GM21515 (cell line): Measurements from ENCODE around the gene IQSEC2.

Experiments used
- ATAC-seq: cut with Tn5 transposase; IDR thresholded peaks from one replicate; pipeline ENCODE4 v1.9.1; 2021; ENCODE audit not compliant: unreplicated experiment

Gene IQSEC2

DNA sequence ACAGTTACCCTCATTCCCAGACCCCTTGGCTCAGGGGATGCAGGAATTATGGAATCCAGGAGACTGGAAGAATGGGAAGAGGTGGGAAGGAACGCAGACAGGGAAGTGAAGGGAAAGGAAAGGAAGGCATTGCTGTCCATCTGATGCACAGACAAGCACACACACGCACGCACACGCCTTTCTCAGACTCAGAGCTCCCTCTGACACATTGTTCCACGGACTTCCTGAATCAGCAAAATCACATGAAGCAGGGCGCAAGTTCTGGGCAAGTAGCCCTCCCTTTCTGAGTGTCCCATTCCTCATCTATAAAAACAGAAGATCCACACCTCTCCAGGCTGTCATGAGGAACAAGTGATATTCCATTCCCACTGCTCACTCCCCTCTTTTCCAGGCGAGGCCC is 13.2 kb downstream of the IQSEC2 start:
- no peak for ATAC-seq

DNA sequence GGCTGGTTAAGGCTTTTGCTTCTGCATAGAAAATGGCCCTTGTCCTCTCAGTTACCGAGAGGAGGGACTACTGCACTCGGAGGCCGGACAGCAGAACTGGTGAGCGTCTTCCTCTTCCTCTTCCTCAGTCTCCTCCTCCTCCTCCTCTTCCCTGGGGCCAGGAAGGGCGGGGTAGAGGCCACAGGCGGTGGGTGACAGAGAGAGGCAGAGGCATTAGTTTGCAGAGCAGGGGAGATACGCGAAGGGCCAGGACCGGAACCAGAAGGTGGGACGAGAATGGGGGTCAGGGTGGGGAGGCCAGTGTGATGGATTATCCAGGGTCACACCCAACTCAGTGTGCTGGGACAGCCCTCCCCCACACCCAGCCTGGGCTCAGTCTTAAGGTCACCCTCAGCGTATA is 14.5 kb downstream of the IQSEC2 start:
- ATAC-seq = no peak

DNA sequence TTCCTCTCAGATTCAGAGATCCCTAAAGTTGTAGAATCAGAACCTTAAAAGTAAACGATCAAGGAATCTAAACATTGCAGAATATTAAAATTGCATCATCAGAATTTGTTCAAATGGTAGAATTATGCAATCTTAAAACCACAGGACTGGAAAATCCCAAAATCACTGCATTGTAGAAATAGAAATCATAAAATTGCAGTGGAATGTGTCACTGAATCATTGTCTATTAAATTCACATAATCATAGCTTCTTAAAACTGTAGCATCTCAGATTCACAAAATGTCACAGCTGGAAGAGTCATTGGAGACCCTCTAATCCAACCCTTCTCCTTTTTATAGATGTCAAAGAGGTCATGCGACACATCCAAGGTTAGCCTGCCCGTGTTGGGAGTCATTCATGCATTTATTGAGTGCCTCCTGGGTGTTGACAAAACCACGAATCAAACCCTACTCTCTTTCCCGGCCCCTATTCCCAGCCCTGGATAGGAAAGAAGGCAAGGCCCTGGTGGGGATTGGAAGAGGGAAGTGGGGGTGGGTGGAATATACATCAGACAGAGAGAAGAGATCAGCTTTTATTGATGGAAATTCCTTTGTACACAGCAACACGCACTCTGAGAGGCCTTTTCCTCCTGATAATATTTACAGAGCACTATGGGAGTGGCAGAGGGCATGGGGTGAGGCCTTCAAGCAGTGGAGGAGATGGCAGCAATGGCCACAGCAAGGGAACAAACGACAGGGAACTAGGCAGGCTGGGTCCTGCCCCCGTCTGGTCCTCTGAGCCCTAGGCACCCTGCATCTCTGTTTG is 15.4 kb downstream of the IQSEC2 start:
- ATAC-seq = no peak

DNA sequence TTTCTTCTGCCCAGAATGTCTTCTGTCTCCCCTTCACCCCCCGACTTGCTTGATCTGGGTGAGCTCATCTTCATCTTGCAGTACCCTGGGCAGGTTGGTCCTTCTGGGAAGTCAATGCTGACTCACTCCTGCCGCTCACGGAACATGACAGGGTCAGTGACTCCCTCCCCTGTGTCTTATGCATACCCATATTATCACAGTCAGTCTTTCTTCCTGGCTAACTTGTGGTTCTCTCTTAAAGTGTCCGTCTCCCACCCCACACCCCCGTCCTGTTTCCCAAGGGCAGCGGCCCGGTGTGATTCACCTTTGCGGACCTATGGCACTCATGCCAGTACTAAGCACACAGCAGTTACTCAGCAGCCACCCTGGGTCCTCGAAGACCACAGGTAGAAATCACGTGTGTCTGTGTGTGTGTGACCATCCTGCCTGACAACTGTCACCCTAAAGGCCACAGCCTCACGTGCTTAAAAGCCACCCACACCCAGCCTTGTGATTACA is 17.7 kb downstream of the IQSEC2 start:
- no peak for ATAC-seq

DNA sequence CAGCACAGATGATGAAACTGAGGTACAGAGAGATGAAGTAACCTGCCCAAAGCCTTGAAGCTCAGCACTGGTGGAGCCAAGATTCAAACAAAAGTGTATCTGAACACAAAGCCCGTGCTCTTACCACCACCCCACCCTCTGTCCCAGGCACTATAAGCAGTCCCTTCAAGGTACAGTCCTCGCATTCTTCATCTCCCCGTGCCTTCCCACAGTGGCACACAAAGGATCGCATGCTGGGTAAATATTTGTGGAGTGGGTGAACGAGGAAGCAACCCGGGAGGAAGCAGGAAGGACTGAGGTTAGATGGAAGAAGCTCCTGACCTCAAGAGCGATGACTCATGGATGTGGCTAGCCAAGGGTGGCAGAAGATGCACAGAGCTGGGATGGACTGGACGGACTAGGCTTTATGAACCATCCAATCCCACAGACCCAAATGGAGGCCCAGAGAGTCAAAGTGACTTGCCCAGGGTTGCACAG is 18.4 kb downstream of the IQSEC2 start:
- no peak for ATAC-seq

DNA sequence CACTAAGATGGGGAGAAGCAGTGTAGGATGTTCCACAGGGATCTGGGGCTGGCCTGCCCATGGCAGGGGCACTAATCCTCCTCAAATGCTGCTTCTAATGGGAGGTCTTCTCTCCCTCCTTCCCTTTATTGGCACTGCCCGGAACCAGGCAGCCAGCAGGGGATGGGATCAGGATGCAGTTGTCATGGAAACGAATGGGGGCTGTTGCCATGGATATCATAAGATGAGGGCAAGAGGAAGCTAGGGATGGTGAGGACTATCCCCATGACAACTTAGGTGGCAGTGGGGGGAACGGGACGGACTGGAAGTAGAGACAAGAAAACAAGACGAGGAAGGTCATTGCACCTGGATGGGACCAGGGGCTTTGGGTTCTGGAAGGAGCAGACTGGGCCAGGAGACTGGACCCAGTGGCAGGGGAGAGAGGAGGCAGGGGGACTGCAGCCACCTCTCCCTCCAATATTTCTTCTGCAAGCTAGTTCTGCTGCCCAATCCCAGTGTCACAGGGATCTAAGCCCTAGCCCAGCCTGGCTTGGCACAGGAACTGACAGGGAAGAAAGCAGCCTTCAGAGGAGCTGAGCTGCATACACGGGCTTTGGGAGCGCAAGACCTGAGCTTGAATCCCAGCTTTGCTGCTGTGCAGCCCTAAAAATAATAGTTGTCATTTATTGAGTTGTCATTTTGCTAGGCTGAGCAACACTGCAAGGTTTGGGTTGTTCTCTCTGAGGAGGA is 19.0 kb downstream of the IQSEC2 start:
- ATAC-seq = no peak

DNA sequence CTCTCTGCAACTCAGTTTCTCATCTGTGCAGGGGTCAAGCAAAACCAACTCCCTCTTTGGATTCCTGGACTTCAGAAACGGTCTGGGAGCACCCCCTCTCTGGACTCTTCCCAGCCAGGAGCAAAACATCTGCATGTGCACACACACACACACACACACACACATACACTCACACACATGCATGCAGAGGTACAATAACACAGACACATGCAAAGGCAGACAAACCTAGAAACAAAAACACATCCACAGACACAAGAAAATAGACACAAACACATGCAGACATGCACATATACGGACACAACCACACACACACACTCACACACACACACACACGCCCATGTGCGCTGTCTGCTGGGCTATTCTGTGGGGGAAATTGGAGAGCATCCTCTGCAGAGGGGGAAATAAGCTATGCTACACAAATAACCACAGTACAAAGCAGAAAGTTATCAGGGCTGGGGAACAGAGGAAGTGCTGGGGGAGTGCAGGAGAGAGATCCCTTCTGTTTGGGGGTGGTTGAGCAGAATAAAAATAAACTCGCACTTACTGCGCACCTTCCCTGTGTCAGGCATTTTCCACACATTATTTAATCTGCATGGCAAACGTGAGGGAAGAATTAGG is 19.9 kb downstream of the IQSEC2 start:
- ATAC-seq = no peak

DNA sequence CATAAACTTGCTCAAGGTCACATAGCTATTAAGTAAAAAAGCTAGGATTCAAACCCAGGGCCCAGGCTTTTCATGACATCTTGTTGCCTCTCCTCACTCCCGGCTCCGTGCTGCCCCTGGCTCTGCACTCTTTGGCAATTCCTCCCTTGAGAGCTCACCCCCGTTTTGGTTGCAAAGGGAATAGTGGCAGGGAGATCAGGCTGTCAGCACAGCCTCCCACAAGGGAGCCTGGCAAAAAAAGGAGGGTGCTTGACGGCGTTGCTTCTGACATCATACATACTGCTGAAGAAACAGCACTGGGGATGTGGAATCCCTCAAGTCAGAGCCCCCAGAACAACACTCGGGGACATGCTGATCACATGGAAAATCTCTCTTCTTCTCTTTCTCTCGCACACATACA is 20.5 kb downstream of the IQSEC2 start:
- ATAC-seq = no peak

DNA sequence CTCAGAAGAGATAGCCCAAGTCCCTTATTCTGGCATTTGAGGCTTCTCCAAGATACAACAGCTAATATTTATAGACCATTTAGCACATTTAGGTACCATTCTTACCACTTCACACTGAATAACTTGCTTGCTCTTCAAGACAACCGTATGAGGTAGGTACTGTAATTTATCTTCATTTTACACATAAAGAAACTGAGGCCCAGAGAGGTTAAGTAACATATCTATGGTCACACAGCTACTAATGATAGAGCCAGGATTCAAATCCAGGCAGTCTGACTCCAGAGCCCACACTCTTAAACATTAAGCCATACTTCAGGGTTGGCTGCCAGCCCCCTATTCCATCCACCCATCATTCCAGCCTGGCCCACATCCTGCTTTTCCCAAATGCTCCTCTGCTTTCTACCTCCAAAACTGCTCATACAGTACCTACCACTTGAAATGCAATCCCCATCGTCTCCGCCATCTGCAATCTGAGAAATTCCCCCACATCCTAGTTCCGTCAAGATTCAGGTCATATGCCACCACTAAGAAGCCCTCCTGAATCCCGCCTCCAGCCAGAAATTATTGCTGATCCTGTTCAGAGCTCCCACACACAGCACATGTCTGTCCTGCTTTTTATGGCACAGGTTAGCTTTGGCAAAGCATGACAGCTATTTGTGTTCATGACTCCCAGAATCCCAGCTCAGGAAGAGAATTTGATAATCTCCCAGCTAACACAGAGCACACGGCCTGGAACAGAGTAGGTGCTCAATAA is 23.5 kb downstream of the IQSEC2 start:
- ATAC-seq = no peak

DNA sequence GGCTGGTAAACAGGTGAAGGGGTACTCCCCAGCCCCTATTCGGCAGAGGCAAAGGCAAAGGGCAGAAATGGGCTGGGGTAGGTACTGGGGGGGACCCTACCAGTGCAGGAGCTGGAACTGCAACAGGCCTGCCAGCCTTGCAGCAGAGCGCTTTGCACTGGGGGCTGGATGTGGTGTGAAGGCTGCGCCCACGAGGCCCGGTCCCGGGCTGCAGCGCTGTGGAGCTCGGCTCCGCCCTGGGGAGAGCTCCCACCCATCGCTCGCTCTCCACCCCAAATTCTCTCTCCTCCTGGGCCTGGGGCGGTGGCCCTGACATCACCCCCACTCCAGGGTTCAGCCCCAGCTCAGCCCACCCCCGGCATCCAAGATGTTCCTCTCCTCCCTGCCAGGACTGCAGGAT is 24.2 kb downstream of the IQSEC2 start:
- no peak for ATAC-seq

DNA sequence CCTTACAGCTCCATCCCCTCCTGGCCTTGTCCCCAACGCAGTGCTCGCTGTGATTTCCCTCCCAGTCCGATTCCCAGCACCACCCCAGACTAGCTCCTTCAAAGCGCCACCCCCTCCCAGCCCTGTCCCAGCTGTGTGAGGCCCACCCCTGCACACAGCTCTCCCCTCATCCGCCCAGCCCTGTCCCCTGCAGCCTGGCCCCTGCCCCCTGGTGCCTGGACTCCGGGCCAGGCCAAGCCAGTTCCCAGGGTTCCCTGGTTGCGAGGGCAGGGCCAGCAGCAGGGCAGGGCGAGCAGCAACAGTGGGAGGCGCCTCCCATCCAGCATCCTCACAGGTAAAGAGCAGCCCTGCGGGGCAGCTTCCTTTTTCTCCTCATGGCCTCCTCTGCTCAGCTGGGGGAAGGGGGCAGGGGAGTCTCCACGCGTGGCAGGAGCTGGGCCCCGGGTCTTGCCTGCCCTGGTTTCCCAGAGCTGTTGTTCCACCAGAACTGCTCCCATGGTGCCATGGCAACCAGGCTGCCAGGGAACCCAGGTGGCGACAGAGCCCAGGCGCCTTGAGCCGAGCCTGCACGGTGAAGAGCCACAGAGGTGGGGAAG is 24.8 kb downstream of the IQSEC2 start:
- ATAC-seq = no peak

DNA sequence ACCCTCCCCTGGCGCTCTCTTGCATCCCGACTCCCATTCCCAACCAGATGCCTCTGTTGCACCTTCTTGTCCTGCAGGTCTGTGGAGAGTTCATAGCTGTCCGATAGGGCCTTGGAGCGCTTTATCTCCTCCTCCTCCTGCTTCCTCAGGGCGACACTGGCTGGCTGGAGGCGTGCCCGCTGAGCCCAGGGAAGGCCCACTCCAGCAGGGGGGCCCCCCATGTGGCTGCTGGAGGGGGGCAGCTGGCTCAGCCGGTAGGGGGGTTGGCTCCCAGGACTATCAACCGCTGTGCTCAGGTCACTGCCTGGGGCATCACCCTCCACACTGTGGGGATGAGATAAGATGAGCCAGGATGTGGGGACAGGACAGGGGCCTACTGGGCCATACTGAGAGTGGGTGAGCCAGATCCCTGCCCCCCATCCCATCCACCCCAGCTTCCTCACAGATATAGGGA is 25.6 kb downstream of the IQSEC2 start:
- ATAC-seq = no peak

DNA sequence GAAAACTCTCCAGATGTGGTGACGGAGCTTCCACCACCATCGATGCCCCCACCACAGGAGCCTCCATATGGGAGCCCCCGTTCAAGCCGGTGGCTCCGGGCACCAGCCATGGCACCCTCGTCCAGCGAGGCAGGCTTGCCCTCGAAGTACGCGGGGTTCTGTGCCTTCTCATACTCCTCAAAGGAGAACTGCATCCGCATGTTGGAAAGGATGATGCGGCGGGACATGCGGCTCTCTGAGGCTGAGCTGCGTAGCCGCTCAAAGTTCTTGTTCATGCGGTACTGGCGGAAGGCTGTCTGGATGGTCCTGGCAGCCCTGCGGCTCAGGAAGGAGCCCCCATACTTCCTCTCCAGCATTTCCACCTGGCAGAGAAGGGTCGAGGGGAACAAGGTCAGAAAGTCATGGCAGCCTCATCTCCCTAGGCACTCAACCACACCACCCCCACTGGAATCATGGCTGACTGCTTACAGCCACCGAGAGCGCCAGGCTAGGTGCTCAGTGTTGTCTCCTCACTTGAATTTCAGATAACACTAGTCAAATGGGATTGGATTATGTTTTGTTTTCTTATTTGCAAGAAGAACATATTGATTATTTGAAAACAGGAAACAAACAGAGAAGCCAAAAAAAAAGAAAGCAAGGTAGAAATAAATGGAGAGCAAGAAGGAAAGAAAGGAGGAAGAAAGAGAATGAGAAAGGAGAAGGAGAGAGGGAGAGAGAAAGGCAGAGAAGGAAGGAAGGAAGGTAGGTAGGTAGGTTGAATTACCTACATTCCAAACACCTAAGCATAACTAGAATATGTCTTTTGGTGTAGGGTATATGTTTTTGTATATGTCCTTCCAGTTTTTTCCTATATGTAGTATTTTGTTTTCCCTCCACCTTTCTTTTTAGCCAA is 26.6 kb downstream of the IQSEC2 start:
- ATAC-seq = no peak

DNA sequence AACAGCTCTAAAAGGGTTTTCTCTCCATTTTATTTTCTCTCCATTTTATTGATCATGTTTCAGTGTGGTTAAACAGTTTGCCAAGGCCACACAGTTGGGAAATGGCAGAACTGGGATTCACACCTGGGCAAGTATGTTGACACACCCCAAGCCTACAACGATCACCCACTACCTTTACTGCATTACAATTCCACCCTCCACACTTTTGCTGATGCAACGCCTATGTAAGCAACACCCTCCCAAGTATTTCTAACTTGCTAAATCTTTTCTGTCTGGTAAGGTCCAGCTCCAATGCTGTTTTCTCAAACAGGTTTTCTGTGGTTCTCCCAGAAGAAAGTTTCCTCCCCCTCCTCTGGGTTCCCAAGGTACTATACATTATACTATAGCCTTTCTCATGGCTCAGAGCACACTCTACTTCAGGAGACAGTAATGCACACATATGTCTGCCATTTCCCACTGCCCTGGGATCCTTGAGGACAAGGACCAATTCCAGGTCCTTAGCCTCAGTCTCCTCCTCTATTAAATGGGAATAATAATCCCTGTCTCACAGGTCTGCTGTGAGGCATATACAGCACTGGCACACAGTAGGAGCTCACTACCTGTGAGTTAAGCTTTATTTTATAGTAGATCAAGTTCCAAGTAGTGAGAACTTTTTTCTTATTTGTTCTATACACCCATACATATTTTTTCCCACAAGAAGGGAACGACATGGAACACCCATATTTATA is 27.9 kb downstream of the IQSEC2 start:
- no peak for ATAC-seq

DNA sequence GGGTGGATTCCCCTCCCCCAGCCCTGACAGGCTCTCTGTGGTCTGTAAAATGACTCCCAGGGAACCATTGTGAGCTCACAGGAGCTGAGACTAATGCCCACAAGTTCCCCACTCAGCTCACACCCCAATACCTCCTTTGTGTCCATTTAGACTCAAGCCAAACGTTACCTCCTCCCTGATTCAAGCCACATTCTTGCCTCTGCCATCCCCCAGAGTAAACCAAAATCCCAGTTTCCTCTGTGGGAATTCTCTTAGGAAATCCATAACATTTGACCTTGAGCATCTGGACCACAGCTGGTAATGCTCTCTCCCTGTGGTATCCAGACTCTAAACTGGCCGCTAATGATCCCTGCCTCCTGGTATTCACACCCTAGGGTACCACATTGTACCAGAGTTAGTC is 30.1 kb downstream of the IQSEC2 start:
- no peak for ATAC-seq

DNA sequence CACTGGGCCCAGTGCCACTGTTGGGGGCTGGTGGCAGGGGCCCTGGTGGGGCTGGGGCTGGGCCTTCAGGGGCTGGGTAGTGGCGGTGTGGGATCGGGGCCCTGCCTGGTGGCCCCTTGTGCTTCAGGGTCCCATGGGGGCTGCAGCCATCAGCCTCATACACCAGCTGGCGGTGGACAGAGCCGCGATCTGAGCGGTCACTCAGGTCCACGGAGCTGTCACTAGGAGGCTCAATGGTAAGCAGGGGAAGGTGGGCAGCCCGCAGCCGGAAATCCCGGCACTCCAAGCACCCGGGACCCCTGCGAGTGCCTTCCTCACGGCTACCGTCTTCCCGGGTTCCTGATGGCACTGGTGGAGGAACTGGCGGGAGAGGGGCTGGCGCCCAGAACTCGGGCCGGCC is 30.8 kb downstream of the IQSEC2 start:
- ATAC-seq = no peak

DNA sequence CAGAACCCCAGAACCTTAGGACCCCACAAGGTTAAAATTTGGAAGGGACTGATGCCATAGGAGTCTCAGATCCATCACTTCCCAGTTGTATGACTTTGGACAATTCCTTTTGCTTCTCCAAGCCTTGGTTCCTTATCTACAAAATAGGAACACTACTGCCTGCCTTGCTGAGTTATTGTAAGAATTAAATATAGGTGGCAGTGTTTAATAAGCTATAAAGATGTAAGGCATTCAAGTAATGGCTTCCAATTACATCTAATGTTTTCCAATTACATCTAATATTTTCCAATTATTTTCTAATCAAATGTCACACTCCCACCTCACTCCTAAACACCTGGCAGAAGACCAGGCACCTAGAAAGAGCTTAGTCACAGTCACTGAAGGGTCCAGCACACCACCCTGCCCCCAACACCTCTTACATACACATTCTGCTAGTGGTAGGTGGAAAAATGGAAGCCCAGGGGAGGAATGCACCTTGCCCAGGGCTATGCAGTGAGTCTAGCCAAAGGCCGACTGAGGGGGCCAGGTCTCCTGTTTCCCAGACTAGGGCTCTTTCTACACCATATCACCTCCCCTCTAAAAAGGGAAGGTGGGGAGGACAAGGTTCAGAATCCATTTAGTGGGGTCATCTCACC is 31.9 kb downstream of the IQSEC2 start:
- no peak for ATAC-seq

DNA sequence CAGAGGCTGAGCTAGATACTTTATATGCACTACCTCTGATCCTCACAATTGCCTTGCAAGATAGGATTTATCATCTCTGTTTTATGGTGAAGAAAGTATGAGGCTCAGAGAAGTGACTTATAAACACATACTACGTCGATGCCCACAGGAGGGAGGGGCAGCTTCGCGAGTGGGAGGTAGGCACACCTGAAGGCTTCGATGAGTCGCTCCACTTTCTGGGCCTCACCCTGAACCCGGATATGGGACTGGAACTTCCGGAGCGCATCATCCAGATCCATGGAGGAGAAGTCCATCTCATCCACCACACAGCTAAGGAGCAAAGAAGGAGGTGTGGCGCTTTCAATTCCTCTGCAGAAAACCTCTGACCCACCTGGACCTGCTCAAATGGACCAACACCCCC is 33.5 kb downstream of the IQSEC2 start:
- ATAC-seq = no peak
